H1 (cell line): ENCODE results near the gene FASTKD3. TPM values are rescaled to one million over a fixed set of nuclear protein-coding genes. Genes with fewer than 3 reads are reported as not detected.

Source experiments
- CTCF ChIA-PET: fragments of 300-600 bp; sonication (Branson Sonifier 250); formaldehyde crosslinking; loops from one replicate; lab custom pipeline; 2021; ENCODE audit not compliant: partially characterized antibody; lab: Charles Lee
- POLR2A ChIA-PET: fragments of 300-600 bp; sonication (Branson Sonifier 250); formaldehyde crosslinking; loops from one replicate; lab custom pipeline; 2021; ENCODE audit warnings: inconsistent platforms; ENCODE audit not compliant: partially characterized antibody; lab: Charles Lee
- DNase-seq, 2 experiments: peaks; one replicate each; pipeline versions ENCODE4 v3.0.0 to v3.0.0-alpha.2; 2010 to 2022; ENCODE audit warnings: low spot score in 2 of 2, low read depth in 1 of 2, mixed read lengths in 1 of 2
- FAIRE-seq: peaks from 2 replicates; lab custom pipeline; 2011; peaks lifted over from hg19 to GRCh38; lab: Jason Lieb, UNC
- H2AFZ ChIP-seq: 2 replicates; pipeline ENCODE4 v1.8.1; 2012; ENCODE audit warnings: low read length, inconsistent platforms
- H2AK5ac ChIP-seq: 2 replicates; pipeline ENCODE4 v1.6.1; 2013; ENCODE audit warnings: low read depth, low read length
- H2BK120ac ChIP-seq: replicated peaks from 2 replicates; pipeline ENCODE3; 2013; ENCODE audit warnings: low read depth, low read length, inconsistent platforms
- H2BK12ac ChIP-seq: 2 replicates; pipeline ENCODE4 v1.6.1; 2013; ENCODE audit warnings: low read depth, low read length
- H2BK15ac ChIP-seq: 2 replicates; pipeline ENCODE4 v1.6.1; 2013; ENCODE audit warnings: low read length
- H2BK20ac ChIP-seq: 2 replicates; pipeline ENCODE4 v1.6.1; 2013; ENCODE audit warnings: low read length
- H2BK5ac ChIP-seq: 2 replicates; pipeline ENCODE4 v1.6.1; 2013; ENCODE audit warnings: low read depth, low read length
- H3K14ac ChIP-seq: 2 replicates; pipeline ENCODE4 v1.6.1; 2013; ENCODE audit warnings: inconsistent platforms; ENCODE audit not compliant: insufficient read length
- H3K18ac ChIP-seq: 2 replicates; pipeline ENCODE4 v1.6.1; 2013; ENCODE audit warnings: low read length; ENCODE audit errors: extremely low read depth
- H3K23ac ChIP-seq: 2 replicates; pipeline ENCODE4 v1.6.1; 2013; ENCODE audit warnings: inconsistent platforms; ENCODE audit not compliant: insufficient read length
- H3K23me2 ChIP-seq: 2 replicates; pipeline ENCODE4 v1.6.1; 2013; ENCODE audit warnings: low read depth, low read length
- H3K27ac ChIP-seq: 2 replicates; pipeline ENCODE4 v1.6.1; 2011; ENCODE audit warnings: low read depth, low read length, inconsistent platforms
- H3K27me3 ChIP-seq, 4 experiments: replicated peaks in 1 of 4; 1 replicate in 1 of 4; 2 replicates in 3 of 4; pipeline versions ENCODE4 v1.6.1 to v1.8.1; 2011 to 2013; ENCODE audit warnings: low read length in 3 of 4, mild to moderate bottlenecking in 3 of 4, inconsistent platforms in 2 of 4, mixed read lengths in 2 of 4, moderate library complexity in 1 of 4; ENCODE audit not compliant: control insufficient read depth in 3 of 4, insufficient read depth in 3 of 4; ENCODE audit errors: extremely low read depth in 1 of 4
- H3K36me3 ChIP-seq, 4 experiments: 2 replicates each; pipeline versions ENCODE4 v1.6.1 to v1.8.1; 2011 to 2013; ENCODE audit warnings: mild to moderate bottlenecking in 4 of 4, low read length in 3 of 4, moderate library complexity in 2 of 4, control low read depth in 1 of 4, inconsistent platforms in 1 of 4; ENCODE audit not compliant: insufficient read depth in 4 of 4, control insufficient read depth in 2 of 4
- H3K4ac ChIP-seq: replicated peaks from 2 replicates; pipeline ENCODE3; 2013; ENCODE audit warnings: low read length, low read depth, mixed read lengths, inconsistent platforms; ENCODE audit not compliant: insufficient read length
- H3K4me1 ChIP-seq, 4 experiments: replicated peaks in 1 of 4; 1 replicate in 1 of 4; 2 replicates in 3 of 4; pipeline versions ENCODE4 v1.6.1 to v1.8.1; 2011 to 2013; ENCODE audit warnings: low read length in 3 of 4, inconsistent platforms in 2 of 4, mixed read lengths in 1 of 4; ENCODE audit not compliant: insufficient read depth in 4 of 4, control insufficient read depth in 3 of 4
- H3K4me2 ChIP-seq, 2 experiments: 2 replicates each; pipeline versions ENCODE4 v1.6.1 to v1.8.1; 2011 to 2013; ENCODE audit warnings: low read depth in 2 of 2, low read length in 2 of 2, control low read depth in 1 of 2, inconsistent platforms in 1 of 2, mild to moderate bottlenecking in 1 of 2; ENCODE audit not compliant: insufficient read depth in 1 of 2
- H3K4me3 ChIP-seq, 4 experiments: fragments of 200-600, 300-600 bp in 1 of 4; sonication (generic), shearing (Covaris generic), sonication (Bioruptor Twin) in 1 of 4; 2 replicates each; pipeline versions ENCODE4 v1.5.1 to v1.8.1; 2011 to 2016; ENCODE audit warnings: low read length in 4 of 4, low read depth in 3 of 4, control low read depth in 2 of 4, inconsistent platforms in 2 of 4, mild to moderate bottlenecking in 2 of 4, mixed read lengths in 1 of 4, moderate library complexity in 1 of 4; ENCODE audit not compliant: insufficient read depth in 2 of 4; ENCODE audit errors: extremely low read depth in 1 of 4
- H3K56ac ChIP-seq: replicated peaks from 2 replicates; pipeline ENCODE3; 2013; ENCODE audit warnings: low read depth, mild to moderate bottlenecking, mixed read lengths, low read length, inconsistent platforms; ENCODE audit not compliant: insufficient read length
- H3K79me1 ChIP-seq: 2 replicates; pipeline ENCODE4 v1.6.1; 2013; ENCODE audit warnings: low read depth, low read length, control low read depth
- H3K79me2 ChIP-seq, 2 experiments: 2 replicates each; pipeline versions ENCODE4 v1.6.1 to v1.8.1; 2012 to 2013; ENCODE audit warnings: low read length in 2 of 2, mild to moderate bottlenecking in 2 of 2, inconsistent platforms in 1 of 2; ENCODE audit not compliant: insufficient read depth in 2 of 2, control insufficient read depth in 1 of 2
- H3K9ac ChIP-seq, 4 experiments: replicated peaks in 1 of 4; 1 replicate in 1 of 4; 2 replicates in 3 of 4; pipeline versions ENCODE4 v1.6.1 to v1.8.1; 2011 to 2013; ENCODE audit warnings: low read depth in 3 of 4, low read length in 3 of 4, control low read depth in 2 of 4, mild to moderate bottlenecking in 2 of 4, moderate library complexity in 2 of 4, inconsistent platforms in 1 of 4; ENCODE audit errors: extremely low read depth in 1 of 4
- H3K9me3 ChIP-seq, 2 experiments: 2 replicates each; pipeline versions ENCODE4 v1.6.1 to v1.8.1; 2012 to 2013; ENCODE audit warnings: mild to moderate bottlenecking in 2 of 2, moderate library complexity in 2 of 2, control low read depth in 1 of 2, inconsistent platforms in 1 of 2, low read depth in 1 of 2, low read length in 1 of 2, mixed read lengths in 1 of 2; ENCODE audit not compliant: insufficient read depth in 2 of 2
- H4K20me1 ChIP-seq, 2 experiments: replicated peaks in 1 of 2; 2 replicates each; pipeline versions ENCODE3 to v1.8.1; 2011 to 2013; ENCODE audit warnings: inconsistent platforms in 2 of 2, low read length in 2 of 2, mild to moderate bottlenecking in 1 of 2; ENCODE audit not compliant: insufficient read depth in 2 of 2, control insufficient read depth in 1 of 2
- H4K5ac ChIP-seq: 2 replicates; pipeline ENCODE4 v1.6.1; 2013; ENCODE audit warnings: low read length, low read depth, mixed read lengths, inconsistent platforms; ENCODE audit not compliant: insufficient read length
- H4K8ac ChIP-seq: 2 replicates; pipeline ENCODE4 v1.8.0; 2013; ENCODE audit warnings: mild to moderate bottlenecking, moderate library complexity, low read length, inconsistent platforms; ENCODE audit not compliant: insufficient read depth; ENCODE audit errors: extremely low read depth
- H4K91ac ChIP-seq: replicated peaks from 2 replicates; pipeline ENCODE3; 2013; ENCODE audit warnings: low read length, mixed read lengths, inconsistent platforms; ENCODE audit not compliant: insufficient read length
- ATF2 ChIP-seq: IDR thresholded peaks from 2 replicates; pipeline ENCODE4 v1.6.1; 2012; ENCODE audit warnings: low read length, inconsistent platforms
- ATF3 ChIP-seq: IDR thresholded peaks from 2 replicates; pipeline ENCODE4 v1.6.1; 2011; ENCODE audit warnings: low read depth, mild to moderate bottlenecking, low read length; ENCODE audit not compliant: insufficient read depth
- BCL11A ChIP-seq, 2 experiments: IDR thresholded peaks; one replicate each; pipeline ENCODE4 v1.6.1; 2011; ENCODE audit warnings: low read depth in 2 of 2, low read length in 2 of 2, mild to moderate bottlenecking in 2 of 2
- CBX8 ChIP-seq: fragments of 300-800, 300-1000 bp; sonication (generic); IDR thresholded peaks from 2 replicates; pipeline ENCODE4 v1.7.1; 2016; ENCODE audit warnings: low read depth, low read length, borderline replicate concordance
- GTF2F1 ChIP-seq: IDR thresholded peaks from 2 replicates; pipeline ENCODE4 v1.6.1; 2012; ENCODE audit warnings: low read depth, low read length, improper control_type of control experiment, borderline replicate concordance
- PHF8 ChIP-seq: fragments of 200-600 bp; sonication (generic); conservative IDR thresholded peaks from 2 replicates; pipeline ENCODE4 v1.7.1; 2012; ENCODE audit warnings: low read depth, mild to moderate bottlenecking, inconsistent platforms, low read length, moderate library complexity
- POLR2AphosphoS5 ChIP-seq: IDR thresholded peaks from 2 replicates; pipeline ENCODE4 v1.6.1; 2011; ENCODE audit warnings: low read depth, low read length
- SP1 ChIP-seq: IDR thresholded peaks from 2 replicates; pipeline ENCODE4 v1.6.1; 2011; ENCODE audit warnings: low read depth, low read length
- TAF1 ChIP-seq: IDR thresholded peaks from 2 replicates; pipeline ENCODE4 v1.6.1; 2011; ENCODE audit warnings: mild to moderate bottlenecking, low read depth, low read length
- TBP ChIP-seq: IDR thresholded peaks from 2 replicates; pipeline ENCODE4 v1.6.1; 2011; ENCODE audit warnings: low read depth, low read length, improper control_type of control experiment
- WGBS, 2 experiments: shearing (Covaris generic) in 1 of 2; methylation state at CpG; one replicate each; pipeline versions ENCODE4 v1.1.6 to v1.1.7; 2013 to 2015; ENCODE audit warnings: low lambda C conversion rate in 2 of 2, mixed read lengths in 2 of 2, inconsistent platforms in 1 of 2, low coverage in 1 of 2, missing lambda C conversion rate in 1 of 2; ENCODE audit not compliant: insufficient replicate concordance in 2 of 2, insufficient coverage in 1 of 2, insufficient read length in 1 of 2; ENCODE audit errors: extremely low coverage in 1 of 2, missing lambda C conversion rate in 1 of 2; 5-methylcytosine and 5-hydroxymethylcytosine counted together
- polyA plus RNA-seq, 7 experiments: library from polyadenylated mRNA; depleted of rRNA in 3 of 7; stranded (reverse) in 5 of 7; unstranded in 2 of 7; fragments of >200 nt in 5 of 7; fragments of 200-250 nt in 2 of 7; gene quantifications; 1 replicate in 5 of 7; 2 replicates in 1 of 7; 4 replicates in 1 of 7; pipeline versions ENCODE4 v1.2.1 to v1.2.3, GENCODE V29; 2011 to 2013; ENCODE audit warnings: missing spikeins in 2 of 7, mixed read lengths in 2 of 7
- total RNA-seq: library from RNA; stranded (reverse); fragmentation: NEBNext Ultra II Directional; extraction: Animal tissue kit (Norgen Biotek cat#: 25700); gene quantifications from 2 replicates; pipeline ENCODE4 v1.2.1, GENCODE V29; 2021

Gene FASTKD3
- total and polyA plus RNA-seq, 2 of the 8 experiments (the other 6 are each of a cell fraction or from before 2014, with no cell fraction given) = 5.6 to 7.6 TPM

GRCh38 chr5:7881816-7882215 lies 13.0 kb upstream of the FASTKD3 start:
- Histone ChIP-seq H4K91ac (no peak overlapping the region), H3K79me1 (peaks cover 5% of the 10 kb centered on the region; the same call in 1 of the 2 replicates), H3K4me1 (no peaks in the 10 kb centered on the region), H2BK5ac (no peak overlapping the region), H3K27me3 (no peaks in the 10 kb centered on the region), H3K4me2 (no peak overlapping the region), H2BK12ac (no peak overlapping the region), H2BK15ac (no peak overlapping the region), H2AFZ (no peak overlapping the region), H2BK20ac (no peak overlapping the region), H4K20me1 (peaks cover 2 to 11% of the 10 kb centered on the region in 2 experiments), H3K27ac (no peak overlapping the region), H3K9ac (no peak overlapping the region), H3K56ac (no peak overlapping the region), H3K14ac (no peak overlapping the region), H3K23me2 (no peaks in the 10 kb centered on the region), H2AK5ac (no peak overlapping the region), H3K9me3 (no peaks in the 10 kb centered on the region), H3K36me3 (peaks cover 19 to 75% (median 44%) of the 10 kb centered on the region in 4 experiments), H4K5ac (no peak overlapping the region), H3K4ac (no peak overlapping the region), H3K4me3 (no peak overlapping the region), H3K23ac (no peak overlapping the region), H3K18ac (no peak overlapping the region), H2BK120ac (no peak overlapping the region), H3K79me2 (peaks cover 3 to 5% of the 10 kb centered on the region in 2 experiments; a peak in 2 of 4 replicates), H4K8ac (no peak overlapping the region)
- TF ChIP-seq ATF3 (no peak), TBP (no peak), PHF8 (no peak), CBX8 (no peak), POLR2AphosphoS5 (no peak), TAF1 (no peak), BCL11A (IDR thresholded peaks at IDR 0.05; ENCODE audit: low read depth in 2 of 2, low read length in 2 of 2) (no peak), GTF2F1 (no peak), SP1 (no peak), ATF2 (no peak)
- ChIA-PET POLR2A (interaction anchor here (1.4 kb wide), 1 partner anchor 9 kb away, joined by 3 read pairs; no protein-coding TSS in a partner anchor), CTCF (interaction anchor here (0.6 to 2.0 kb wide), 4 partner anchors 12 to 111 kb away, joined by 3 to 4 read pairs (median 4); no protein-coding TSS in a partner anchor)
- WGBS, 2 experiments = 91% methylated on average over 2 of the region's 2 CpGs; no CpG with 5 or more reads in 1 of the 2 experiments
- FAIRE-seq (no peak), DNase-seq (no peak)
